Activated T-cell treated with anti-CD3 and anti-CD28 coated beads for 4 hours (primary cell): ENCODE results near the gene CLSTN2.
"Not testable (repeated sequence)": the region's sequence is repeated elsewhere in the genome, so short reads cannot be mapped to it uniquely, and the experiment has no call there.

Experiments used
- DNase-seq: peaks from one replicate; pipeline ENCODE4 v3.0.0-alpha.2; 2020

Gene CLSTN2

GRCh38 chr3:140394488-140395133 lies 459.6 kb downstream of the CLSTN2 start:
- DNase-seq = no peak

- no peak for DNase-seq
These were observed 460.4 kb downstream of the CLSTN2 start for GRCh38 chr3:140395134-140396075.

GRCh38 chr3:140396110-140396509 lies 461.1 kb downstream of the CLSTN2 start:
- no peak for DNase-seq

- no peak for DNase-seq
These were observed 462.9 kb downstream of the CLSTN2 start for GRCh38 chr3:140397847-140398246.

- DNase-seq = no peak
These were observed 463.4 kb downstream of the CLSTN2 start for GRCh38 chr3:140398387-140398786.

- DNase-seq = no peak
These were observed 464.9 kb downstream of the CLSTN2 start for GRCh38 chr3:140399871-140400270.

GRCh38 chr3:140403079-140403478 lies 468.1 kb downstream of the CLSTN2 start:
- DNase-seq = no peak

- DNase-seq = no peak
These were observed 468.6 kb downstream of the CLSTN2 start for GRCh38 chr3:140403608-140404007.

GRCh38 chr3:140406655-140407054 lies 471.7 kb downstream of the CLSTN2 start:
- DNase-seq = no peak

- no peak for DNase-seq
These were observed 473.3 kb downstream of the CLSTN2 start for GRCh38 chr3:140408252-140408651.

GRCh38 chr3:140416666-140417065 lies 481.7 kb downstream of the CLSTN2 start:
- no peak for DNase-seq

- no peak for DNase-seq
These were observed 485.8 kb downstream of the CLSTN2 start for GRCh38 chr3:140420621-140421357.

GRCh38 chr3:140421884-140422283 lies 486.9 kb downstream of the CLSTN2 start:
- no peak for DNase-seq

GRCh38 chr3:140423146-140423545 lies 488.2 kb downstream of the CLSTN2 start:
- DNase-seq = no peak

- DNase-seq = not testable (repeated sequence)
These were observed 488.6 kb downstream of the CLSTN2 start for GRCh38 chr3:140423574-140423973.

GRCh38 chr3:140424211-140424610 lies 489.2 kb downstream of the CLSTN2 start:
- DNase-seq = no peak

GRCh38 chr3:140424726-140425125 lies 489.7 kb downstream of the CLSTN2 start:
- no peak for DNase-seq

- DNase-seq = no peak
These were observed 492.8 kb downstream of the CLSTN2 start for GRCh38 chr3:140427786-140428185.

- DNase-seq = no peak
These were observed 493.4 kb downstream of the CLSTN2 start for GRCh38 chr3:140428380-140428779.

- DNase-seq = no peak
These were observed 494.8 kb downstream of the CLSTN2 start for GRCh38 chr3:140429791-140430190.

- no peak for DNase-seq
These were observed 495.5 kb downstream of the CLSTN2 start for GRCh38 chr3:140430494-140430893.

GRCh38 chr3:140432229-140432669 lies 497.3 kb downstream of the CLSTN2 start:
- DNase-seq = no peak

GRCh38 chr3:140433431-140433830 lies 498.4 kb downstream of the CLSTN2 start:
- no peak for DNase-seq
